GM18502 (cell line): ENCODE measurements around the gene NR1I2.

Experiments
- ATAC-seq: cut with Tn5 transposase; IDR thresholded peaks from one replicate; pipeline ENCODE4 v1.9.1; 2021; ENCODE audit warnings: mild to moderate bottlenecking; ENCODE audit not compliant: unreplicated experiment, poor library complexity

NR1I2 gene

GRCh38 chr3:119817071-119817470 is 35.2 kb downstream of the NR1I2 start:
- no peak for ATAC-seq

- ATAC-seq = no peak
Observed at GRCh38 chr3:119817583-119818363, 35.9 kb downstream of the NR1I2 start.

GRCh38 chr3:119818937-119819336 is 37.0 kb downstream of the NR1I2 start:
- no peak for ATAC-seq

- no peak for ATAC-seq
Observed at GRCh38 chr3:119819806-119820205, 37.9 kb downstream of the NR1I2 start.

- no peak for ATAC-seq
Observed at GRCh38 chr3:119825820-119826219, 43.9 kb downstream of the NR1I2 start.

- no peak for ATAC-seq
Observed at GRCh38 chr3:119826711-119827608, 45.1 kb downstream of the NR1I2 start.

GRCh38 chr3:119829420-119829819 is 47.5 kb downstream of the NR1I2 start:
- ATAC-seq = no peak

- ATAC-seq = no peak
Observed at GRCh38 chr3:119831022-119831421, 49.1 kb downstream of the NR1I2 start.

- ATAC-seq = no peak
Observed at GRCh38 chr3:119831941-119832371, 50.1 kb downstream of the NR1I2 start.

- ATAC-seq = no peak
Observed at GRCh38 chr3:119834754-119835370, 53.0 kb downstream of the NR1I2 start.

- ATAC-seq = no peak
Observed at GRCh38 chr3:119835556-119835955, 53.7 kb downstream of the NR1I2 start.

- no peak for ATAC-seq
Observed at GRCh38 chr3:119841808-119842471, 60.0 kb downstream of the NR1I2 start.

GRCh38 chr3:119849126-119849525 is 67.2 kb downstream of the NR1I2 start:
- ATAC-seq = no peak

GRCh38 chr3:119856695-119857094 is 74.8 kb downstream of the NR1I2 start:
- no peak for ATAC-seq

- no peak for ATAC-seq
Observed at GRCh38 chr3:119858957-119859356, 77.1 kb downstream of the NR1I2 start.

- ATAC-seq = no peak
Observed at GRCh38 chr3:119859728-119860127, 77.8 kb downstream of the NR1I2 start.

GRCh38 chr3:119861681-119862080 is 79.8 kb downstream of the NR1I2 start:
- no peak for ATAC-seq

- no peak for ATAC-seq
Observed at GRCh38 chr3:119862616-119863015, 80.7 kb downstream of the NR1I2 start.

- ATAC-seq = no peak
Observed at GRCh38 chr3:119864476-119864875, 82.6 kb downstream of the NR1I2 start.
